Right cardiac atrium (tissue), 5 donors: ENCODE measurements around the gene KICS2. TPM values are rescaled to one million over a fixed set of nuclear protein-coding genes. Genes with fewer than 3 reads are reported as not detected.

ENCODE experiments used
- ATAC-seq, 2 donors: fragments of 200-7000 bp; cut with Tn5 transposase; one replicate each; pipeline versions ENCODE4 v1.8.0 to v1.9.1; 2020; ENCODE audit warnings: moderate library complexity in 2 of 2, mild to moderate bottlenecking in 1 of 2
- DNase-seq, 3 donors: peaks; one replicate each; pipeline ENCODE4 v3.0.0-alpha.2; 2020
- H3K27ac ChIP-seq: one replicate; pipeline ENCODE4 v1.5.1; 2013; ENCODE audit warnings: mild to moderate bottlenecking, low read length, control low read depth, moderate library complexity
- H3K27me3 ChIP-seq: one replicate; pipeline ENCODE4 v1.6.1; 2013; ENCODE audit not compliant: control insufficient read depth, insufficient read depth
- H3K4me1 ChIP-seq: one replicate; pipeline ENCODE4 v1.6.1; 2013; ENCODE audit warnings: low read length; ENCODE audit not compliant: control insufficient read depth, insufficient read depth
- H3K4me3 ChIP-seq: one replicate; pipeline ENCODE4 v1.5.1; 2013; ENCODE audit warnings: low read length, control low read depth
- H3K9me3 ChIP-seq: one replicate; pipeline ENCODE4 v1.6.1; 2013; ENCODE audit warnings: low read length; ENCODE audit not compliant: control insufficient read depth
- WGBS: extraction: QIAGEN DNeasy Blood & Tissue Kit; methylation state at CpG from one replicate; pipeline ENCODE4 v1.1.7; 2013; 5-methylcytosine and 5-hydroxymethylcytosine counted together
- intact Hi-C, 4 donors: fragments of 100-400 bp; cut with DNase I; formaldehyde crosslinking; loops; one replicate each; pipeline versions ENCODE4 v1.11.0 to v1.14.0; 2022 to 2023
- polyA plus RNA-seq: library from polyadenylated mRNA; stranded (reverse); fragments of 200-250 nt; gene quantifications from one replicate; pipeline ENCODE4 v1.2.3, GENCODE V29; 2013
- total RNA-seq, 4 donors: library from RNA; stranded (reverse); fragmentation: NEBNext Ultra II Directional; extraction: Animal tissue kit (Norgen Biotek cat#: 25700); gene quantifications; one replicate each; pipeline ENCODE4 v1.2.1, GENCODE V29; 2021
- donor health status: healthy with polysubstance abuse.
- donor health status: DM: no; HTN: yes; CAD: no.
- donor health status: DM: no; HTN: no; CAD: no.
- donor health status: DM: no; HTN: yes; CAD: no; lungs with severe emphysema.
- donor health status: DM: yes; HTN: yes; CAD: no.

Gene KICS2
- total and polyA plus RNA-seq, 5 donors: 2.6 to 7.3 (median 4.7) TPM

- DNase-seq (no peak), ATAC-seq (peak; percentile 76 to 77)
- H3K27me3 ChIP-seq: no peaks in the 10 kb centered on the region
- H3K27ac ChIP-seq: no peak overlapping the region
- WGBS: 43% methylated on average over 3 of the region's 3 CpGs
- intact Hi-C loops: loop anchor here in 2 of 4 donors (10.0 kb wide), 1 partner anchor 68 kb away; no protein-coding TSS in a partner anchor
- H3K4me3 ChIP-seq: no peak overlapping the region
- no peaks in the 10 kb centered on the region for H3K9me3 ChIP-seq
- no peaks in the 10 kb centered on the region for H3K4me1 ChIP-seq
Measured at GRCh38 chr12:64252681-64253080, 30.6 kb upstream of the KICS2 start.

- DNase-seq (no peak), ATAC-seq (no peak)
- Histone ChIP-seq H3K4me1 (no peaks in the 10 kb centered on the region), H3K4me3 (no peak overlapping the region), H3K27ac (no peak overlapping the region), H3K27me3 (no peaks in the 10 kb centered on the region), H3K9me3 (no peaks in the 10 kb centered on the region)
- WGBS: 72% methylated on average over 4 of the region's 4 CpGs
- intact Hi-C loops: no loop called here
Measured at GRCh38 chr12:64243809-64244208, 21.7 kb upstream of the KICS2 start.

GRCh38 chr12:64240781-64241180, 18.7 kb upstream of the KICS2 start:
- no peaks in the 10 kb centered on the region for H3K4me1 ChIP-seq
- no peak for ATAC-seq
- 60% methylated on average over 3 of the region's 3 CpGs for WGBS
- H3K4me3 ChIP-seq: no peak overlapping the region
- H3K27me3 ChIP-seq: no peaks in the 10 kb centered on the region
- no peak for DNase-seq
- intact Hi-C loops: no loop called here
- H3K9me3 ChIP-seq: no peaks in the 10 kb centered on the region
- no peak overlapping the region for H3K27ac ChIP-seq

- Histone ChIP-seq H3K27me3 (no peaks in the 10 kb centered on the region), H3K27ac (no peak overlapping the region), H3K4me1 (no peaks in the 10 kb centered on the region), H3K4me3 (no peak overlapping the region), H3K9me3 (no peaks in the 10 kb centered on the region)
- ATAC-seq (no peak), DNase-seq (no peak)
- intact Hi-C loops: no loop called here
Measured at GRCh38 chr12:64237382-64237781, 15.3 kb upstream of the KICS2 start.

GRCh38 chr12:64236549-64236948, 14.5 kb upstream of the KICS2 start:
- no peak overlapping the region for H3K4me3 ChIP-seq
- H3K4me1 ChIP-seq: no peaks in the 10 kb centered on the region
- intact Hi-C loops: no loop called here
- no peak for DNase-seq
- H3K27ac ChIP-seq: no peak overlapping the region
- no peaks in the 10 kb centered on the region for H3K27me3 ChIP-seq
- peak in 1 of 2 donors; percentile 18 for ATAC-seq
- H3K9me3 ChIP-seq: no peaks in the 10 kb centered on the region

GRCh38 chr12:64232196-64232595, 10.1 kb upstream of the KICS2 start:
- DNase-seq (no peak), ATAC-seq (no peak)
- intact Hi-C loops: no loop called here
- Histone ChIP-seq H3K27ac (no peak overlapping the region), H3K4me3 (no peak overlapping the region), H3K4me1 (no peaks in the 10 kb centered on the region), H3K9me3 (no peaks in the 10 kb centered on the region), H3K27me3 (no peaks in the 10 kb centered on the region)
- WGBS: 79% methylated on average over 1 of the region's 1 CpG

GRCh38 chr12:64229796-64230195, 7.7 kb upstream of the KICS2 start:
- intact Hi-C loops: no loop called here
- Histone ChIP-seq H3K4me1 (no peaks in the 10 kb centered on the region), H3K27ac (no peak overlapping the region), H3K9me3 (no peaks in the 10 kb centered on the region), H3K27me3 (no peaks in the 10 kb centered on the region), H3K4me3 (no peak overlapping the region)
- ATAC-seq (no peak), DNase-seq (no peak)
- WGBS: 87% methylated on average over 5 of the region's 5 CpGs

GRCh38 chr12:64229240-64229639, 7.1 kb upstream of the KICS2 start:
- intact Hi-C loops: no loop called here

GRCh38 chr12:64225626-64226025, 3.5 kb upstream of the KICS2 start:
- H3K27ac ChIP-seq: no peak overlapping the region
- DNase-seq: no peak
- no peak for ATAC-seq
- H3K9me3 ChIP-seq: no peaks in the 10 kb centered on the region
- H3K4me1 ChIP-seq: no peaks in the 10 kb centered on the region
- intact Hi-C loops: no loop called here
- no peak overlapping the region for H3K4me3 ChIP-seq
- 9% methylated on average over 2 of the region's 2 CpGs for WGBS
- H3K27me3 ChIP-seq: no peaks in the 10 kb centered on the region

More at GRCh38 chr12:64229240-64229639, 7.1 kb upstream of the KICS2 start:
- H3K9me3 ChIP-seq: no peaks in the 10 kb centered on the region
- 49% methylated on average over 4 of the region's 4 CpGs for WGBS
- H3K27ac ChIP-seq: no peak overlapping the region
- no peaks in the 10 kb centered on the region for H3K4me1 ChIP-seq
- no peaks in the 10 kb centered on the region for H3K27me3 ChIP-seq
- DNase-seq: no peak
- no peak for ATAC-seq
- H3K4me3 ChIP-seq: no peak overlapping the region

- under 1% methylated on average over 16 of the region's 16 CpGs for WGBS
- no peaks in the 10 kb centered on the region for H3K27me3 ChIP-seq
- H3K4me3 ChIP-seq: peak overlapping the region; percentile 56
- intact Hi-C loops: no loop called here
- peak; percentile 92 to 97 (median 94) for DNase-seq
- H3K4me1 ChIP-seq: no peaks in the 10 kb centered on the region
- no peaks in the 10 kb centered on the region for H3K9me3 ChIP-seq
- ATAC-seq: peak; percentile 94 to 96
- H3K27ac ChIP-seq: peak overlapping the region; percentile 71
Measured at GRCh38 chr12:64221651-64222008, 466 bp downstream of the KICS2 start.

- Histone ChIP-seq H3K27me3 (no peaks in the 10 kb centered on the region), H3K4me3 (no peak overlapping the region), H3K4me1 (no peaks in the 10 kb centered on the region), H3K9me3 (no peaks in the 10 kb centered on the region), H3K27ac (no peak overlapping the region)
- no peak for DNase-seq
- intact Hi-C loops: no loop called here
- no peak for ATAC-seq
- 97% methylated on average over 3 of the region's 3 CpGs for WGBS
Measured at GRCh38 chr12:64220046-64220445, 2.0 kb downstream of the KICS2 start.

GRCh38 chr12:64219145-64219544, 3.0 kb downstream of the KICS2 start:
- Histone ChIP-seq H3K4me1 (no peaks in the 10 kb centered on the region), H3K9me3 (no peaks in the 10 kb centered on the region), H3K27ac (no peak overlapping the region), H3K27me3 (no peaks in the 10 kb centered on the region), H3K4me3 (no peak overlapping the region)
- DNase-seq (no peak), ATAC-seq (no peak)
- intact Hi-C loops: no loop called here
- 41% methylated on average over 2 of the region's 2 CpGs for WGBS
